HG02623 (cell line): ENCODE data around the gene TOR4A.
"Not testable (repeated sequence)": the region's sequence is repeated elsewhere in the genome, so short reads cannot be mapped to it uniquely, and the experiment has no call there.

Source experiments
- ATAC-seq: cut with Tn5 transposase; IDR thresholded peaks from one replicate; pipeline ENCODE4 v1.9.1; 2021; ENCODE audit warnings: moderate library complexity; ENCODE audit not compliant: unreplicated experiment

TOR4A gene

GRCh38 chr9:137237759-137238726 is 39.5 kb upstream of the TOR4A start:
- ATAC-seq: no peak

- ATAC-seq: not testable (repeated sequence)
Observed at GRCh38 chr9:137239541-137240200, 37.9 kb upstream of the TOR4A start.

- ATAC-seq: peak; percentile 16
Observed at GRCh38 chr9:137240318-137240840, 37.1 kb upstream of the TOR4A start.

- peak; percentile 72 for ATAC-seq
Observed at GRCh38 chr9:137240841-137241489, 36.6 kb upstream of the TOR4A start, which contains the start of gene TUBB4B. Gene TUBB4B (plus strand): TSS chr9:137241287. CDS start chr9:137241361, 74 bp downstream.

GRCh38 chr9:137241490-137242268 is 35.8 kb upstream of the TOR4A start:
- no peak for ATAC-seq

GRCh38 chr9:137242269-137243203 is 35.0 kb upstream of the TOR4A start:
- ATAC-seq: no peak

GRCh38 chr9:137243266-137243625 is 34.3 kb upstream of the TOR4A start:
- not testable (repeated sequence) for ATAC-seq

- no peak for ATAC-seq
Observed at GRCh38 chr9:137243626-137244485, 33.7 kb upstream of the TOR4A start.

- no peak for ATAC-seq
Observed at GRCh38 chr9:137244486-137245449, 32.8 kb upstream of the TOR4A start.

- ATAC-seq: no peak
Observed at GRCh38 chr9:137245450-137246421, 31.8 kb upstream of the TOR4A start.

GRCh38 chr9:137247135-137247915 is 30.2 kb upstream of the TOR4A start:
- ATAC-seq: no peak

GRCh38 chr9:137247916-137248175 is 29.7 kb upstream of the TOR4A start:
- ATAC-seq: no peak

GRCh38 chr9:137250329-137251193 is 27.0 kb upstream of the TOR4A start:
- ATAC-seq: no peak

GRCh38 chr9:137251194-137251461 is 26.4 kb upstream of the TOR4A start, which contains the start of gene STPG3:
Gene STPG3 (plus strand): TSS chr9:137251286. CDS start chr9:137251287, 1 bp downstream.
- no peak for ATAC-seq
